ENCODE results near the gene HEXA.
"Not testable (repeated sequence)": the region's sequence is repeated elsewhere in the genome, so short reads cannot be mapped to it uniquely, and the experiment has no call there.

HEXA gene

GRCh38 chr15:72404841-72405240 lies 29.0 kb upstream of the HEXA start:
- DNase-seq (ENCODE audit: insufficient read length, low spot score) (no peak), FAIRE-seq (no peak)
- TF ChIP-seq POU2F2 (IDR thresholded peaks at IDR 0.05; ENCODE audit: low read depth, low read length) (no peak), PAX5 (IDR thresholded peaks at IDR 0.05; ENCODE audit: insufficient read depth, low read length, severe bottlenecking) (no peak), POLR2A (IDR thresholded peaks at IDR 0.05; ENCODE audit: low read depth, low read length) (no peak), TAF1 (IDR thresholded peaks at IDR 0.05; ENCODE audit: low read depth, low read length) (no peak), POLR2AphosphoS5 (IDR thresholded peaks at IDR 0.05; ENCODE audit: low read depth, low read length) (no peak), SPI1 (IDR thresholded peaks at IDR 0.05; ENCODE audit: low read depth, low read length) (no peak)

- TF ChIP-seq POLR2A (IDR thresholded peaks at IDR 0.05; ENCODE audit: low read depth, low read length) (no peak), PAX5 (IDR thresholded peaks at IDR 0.05; ENCODE audit: insufficient read depth, low read length, severe bottlenecking) (no peak), POLR2AphosphoS5 (IDR thresholded peaks at IDR 0.05; ENCODE audit: low read depth, low read length) (no peak), SPI1 (IDR thresholded peaks at IDR 0.05; ENCODE audit: low read depth, low read length) (no peak), POU2F2 (IDR thresholded peaks at IDR 0.05; ENCODE audit: low read depth, low read length) (no peak), TAF1 (IDR thresholded peaks at IDR 0.05; ENCODE audit: low read depth, low read length) (no peak)
- FAIRE-seq: no peak
- DNase-seq (ENCODE audit: insufficient read length, low spot score): no peak
These were observed 28.5 kb upstream of the HEXA start for GRCh38 chr15:72404356-72404755.

- DNase-seq (ENCODE audit: insufficient read length, low spot score) (no peak), FAIRE-seq (no peak)
- TF ChIP-seq PAX5 (IDR thresholded peaks at IDR 0.05; ENCODE audit: insufficient read depth, low read length, severe bottlenecking): no peak
- TF ChIP-seq POU2F2 (IDR thresholded peaks at IDR 0.05; ENCODE audit: low read depth, low read length): no peak
- no peak for TF ChIP-seq TAF1 (IDR thresholded peaks at IDR 0.05; ENCODE audit: low read depth, low read length)
- no peak for TF ChIP-seq SPI1 (IDR thresholded peaks at IDR 0.05; ENCODE audit: low read depth, low read length)
- no peak for TF ChIP-seq POLR2A (IDR thresholded peaks at IDR 0.05; ENCODE audit: low read depth, low read length)
- TF ChIP-seq POLR2AphosphoS5 (IDR thresholded peaks at IDR 0.05; ENCODE audit: low read depth, low read length): no peak
These were observed 26.9 kb upstream of the HEXA start for GRCh38 chr15:72402726-72403125.

- FAIRE-seq: no peak
- no peak for TF ChIP-seq TAF1 (IDR thresholded peaks at IDR 0.05; ENCODE audit: low read depth, low read length)
- no peak for TF ChIP-seq POLR2A (IDR thresholded peaks at IDR 0.05; ENCODE audit: low read depth, low read length)
- no peak for TF ChIP-seq POU2F2 (IDR thresholded peaks at IDR 0.05; ENCODE audit: low read depth, low read length)
- no peak for TF ChIP-seq POLR2AphosphoS5 (IDR thresholded peaks at IDR 0.05; ENCODE audit: low read depth, low read length)
- no peak for TF ChIP-seq SPI1 (IDR thresholded peaks at IDR 0.05; ENCODE audit: low read depth, low read length)
- no peak for TF ChIP-seq PAX5 (IDR thresholded peaks at IDR 0.05; ENCODE audit: insufficient read depth, low read length, severe bottlenecking)
These were observed 22.8 kb upstream of the HEXA start for GRCh38 chr15:72398648-72399047.

GRCh38 chr15:72397796-72398588 lies 22.2 kb upstream of the HEXA start, which contains the start of gene TMEM202:
Gene TMEM202 (plus strand): TSS chr15:72398305. CDS start chr15:72398327, 22 bp downstream.
- FAIRE-seq: no peak
- DNase-seq (ENCODE audit: insufficient read length, low spot score): no peak

More at GRCh38 chr15:72398648-72399047, 22.8 kb upstream of the HEXA start:
- no peak for DNase-seq (ENCODE audit: insufficient read length, low spot score)

GRCh38 chr15:72396331-72396730 lies 20.5 kb upstream of the HEXA start:
- FAIRE-seq; DNase-seq (ENCODE audit: insufficient read length, low spot score): not testable (repeated sequence)

More at GRCh38 chr15:72397796-72398588, 22.2 kb upstream of the HEXA start, which contains the start of gene TMEM202:
- TF ChIP-seq PAX5 (IDR thresholded peaks at IDR 0.05; ENCODE audit: insufficient read depth, low read length, severe bottlenecking): no peak
- no peak for TF ChIP-seq TAF1 (IDR thresholded peaks at IDR 0.05; ENCODE audit: low read depth, low read length)
- no peak for TF ChIP-seq POLR2A (IDR thresholded peaks at IDR 0.05; ENCODE audit: low read depth, low read length)
- TF ChIP-seq SPI1 (IDR thresholded peaks at IDR 0.05; ENCODE audit: low read depth, low read length): no peak
- TF ChIP-seq POLR2AphosphoS5 (IDR thresholded peaks at IDR 0.05; ENCODE audit: low read depth, low read length): no peak

- DNase-seq (ENCODE audit: insufficient read length, low spot score) (no peak), FAIRE-seq (no peak)
- TF ChIP-seq POLR2AphosphoS5 (IDR thresholded peaks at IDR 0.05; ENCODE audit: low read depth, low read length) (no peak), SPI1 (IDR thresholded peaks at IDR 0.05; ENCODE audit: low read depth, low read length) (no peak), POU2F2 (IDR thresholded peaks at IDR 0.05; ENCODE audit: low read depth, low read length) (no peak), TAF1 (IDR thresholded peaks at IDR 0.05; ENCODE audit: low read depth, low read length) (no peak), POLR2A (IDR thresholded peaks at IDR 0.05; ENCODE audit: low read depth, low read length) (no peak), PAX5 (IDR thresholded peaks at IDR 0.05; ENCODE audit: insufficient read depth, low read length, severe bottlenecking) (no peak)
These were observed 13.4 kb upstream of the HEXA start for GRCh38 chr15:72389231-72389630.

- no peak for FAIRE-seq
- no peak for DNase-seq (ENCODE audit: insufficient read length, low spot score)
- TF ChIP-seq TAF1 (IDR thresholded peaks at IDR 0.05; ENCODE audit: low read depth, low read length): no peak
- no peak for TF ChIP-seq POU2F2 (IDR thresholded peaks at IDR 0.05; ENCODE audit: low read depth, low read length)
- TF ChIP-seq PAX5 (IDR thresholded peaks at IDR 0.05; ENCODE audit: insufficient read depth, low read length, severe bottlenecking): no peak
- no peak for TF ChIP-seq POLR2AphosphoS5 (IDR thresholded peaks at IDR 0.05; ENCODE audit: low read depth, low read length)
- no peak for TF ChIP-seq POLR2A (IDR thresholded peaks at IDR 0.05; ENCODE audit: low read depth, low read length)
- no peak for TF ChIP-seq SPI1 (IDR thresholded peaks at IDR 0.05; ENCODE audit: low read depth, low read length)
These were observed 11.9 kb upstream of the HEXA start for GRCh38 chr15:72387741-72388140.

GRCh38 chr15:72382146-72382545 lies 6.3 kb upstream of the HEXA start:
- no peak for TF ChIP-seq POU2F2 (IDR thresholded peaks at IDR 0.05; ENCODE audit: low read depth, low read length)
- TF ChIP-seq TAF1 (IDR thresholded peaks at IDR 0.05; ENCODE audit: low read depth, low read length): no peak
- TF ChIP-seq SPI1 (IDR thresholded peaks at IDR 0.05; ENCODE audit: low read depth, low read length): no peak
- no peak for TF ChIP-seq POLR2A (IDR thresholded peaks at IDR 0.05; ENCODE audit: low read depth, low read length)
- no peak for TF ChIP-seq POLR2AphosphoS5 (IDR thresholded peaks at IDR 0.05; ENCODE audit: low read depth, low read length)
- no peak for TF ChIP-seq PAX5 (IDR thresholded peaks at IDR 0.05; ENCODE audit: insufficient read depth, low read length, severe bottlenecking)
- DNase-seq (ENCODE audit: insufficient read length, low spot score) (no peak), FAIRE-seq (no peak)

- FAIRE-seq (no peak), DNase-seq (ENCODE audit: insufficient read length, low spot score) (no peak)
- TF ChIP-seq POLR2AphosphoS5 (IDR thresholded peaks at IDR 0.05; ENCODE audit: low read depth, low read length) (no peak), POU2F2 (IDR thresholded peaks at IDR 0.05; ENCODE audit: low read depth, low read length) (no peak), SPI1 (IDR thresholded peaks at IDR 0.05; ENCODE audit: low read depth, low read length) (no peak), POLR2A (IDR thresholded peaks at IDR 0.05; ENCODE audit: low read depth, low read length) (no peak), PAX5 (IDR thresholded peaks at IDR 0.05; ENCODE audit: insufficient read depth, low read length, severe bottlenecking) (no peak), TAF1 (IDR thresholded peaks at IDR 0.05; ENCODE audit: low read depth, low read length) (no peak)
These were observed 4.9 kb upstream of the HEXA start for GRCh38 chr15:72380743-72381142.

Data from GM12891 (cell line).